ENCODE measurements around the gene GLIS1. TPM values are rescaled to one million over a fixed set of nuclear protein-coding genes. Genes with fewer than 3 reads are reported as not detected.

Gene GLIS1
- total RNA-seq, 1 donor, result 2.9 TPM

DNA sequence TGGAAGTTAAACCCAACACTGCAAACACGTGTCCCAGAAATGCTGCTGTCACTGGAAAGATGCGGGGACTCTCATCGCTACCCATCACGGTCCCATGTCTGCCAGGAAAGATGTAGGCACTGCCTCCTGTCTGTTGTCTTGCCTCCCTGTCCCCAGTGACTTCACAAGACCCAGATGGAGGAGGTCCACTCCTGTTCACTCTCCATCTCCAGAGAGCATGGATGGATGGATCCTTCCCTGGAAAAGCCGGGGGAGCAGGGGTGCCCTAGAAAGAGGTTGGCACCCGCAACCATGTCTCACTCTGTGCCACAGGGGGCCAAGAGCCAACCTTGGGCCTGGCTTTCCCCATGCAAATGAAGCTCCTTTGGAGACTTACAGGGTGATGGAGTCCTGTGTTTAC is 135.5 kb downstream of the GLIS1 start:
- no peak overlapping the region for H2AFZ ChIP-seq (ENCODE audit: low read length)
- peak; percentile 59 for DNase-seq (ENCODE audit: insufficient read length, low spot score, missing footprints)
- no peaks in the 10 kb centered on the region for H3K79me2 ChIP-seq (ENCODE audit: insufficient read depth, low read length)
- no peaks in the 10 kb centered on the region for H3K9me3 ChIP-seq (ENCODE audit: low read depth, low read length)
- peaks cover 53% of the 10 kb centered on the region for H4K20me1 ChIP-seq (ENCODE audit: insufficient read depth, low read length)
- TF ChIP-seq, protein P1, sequence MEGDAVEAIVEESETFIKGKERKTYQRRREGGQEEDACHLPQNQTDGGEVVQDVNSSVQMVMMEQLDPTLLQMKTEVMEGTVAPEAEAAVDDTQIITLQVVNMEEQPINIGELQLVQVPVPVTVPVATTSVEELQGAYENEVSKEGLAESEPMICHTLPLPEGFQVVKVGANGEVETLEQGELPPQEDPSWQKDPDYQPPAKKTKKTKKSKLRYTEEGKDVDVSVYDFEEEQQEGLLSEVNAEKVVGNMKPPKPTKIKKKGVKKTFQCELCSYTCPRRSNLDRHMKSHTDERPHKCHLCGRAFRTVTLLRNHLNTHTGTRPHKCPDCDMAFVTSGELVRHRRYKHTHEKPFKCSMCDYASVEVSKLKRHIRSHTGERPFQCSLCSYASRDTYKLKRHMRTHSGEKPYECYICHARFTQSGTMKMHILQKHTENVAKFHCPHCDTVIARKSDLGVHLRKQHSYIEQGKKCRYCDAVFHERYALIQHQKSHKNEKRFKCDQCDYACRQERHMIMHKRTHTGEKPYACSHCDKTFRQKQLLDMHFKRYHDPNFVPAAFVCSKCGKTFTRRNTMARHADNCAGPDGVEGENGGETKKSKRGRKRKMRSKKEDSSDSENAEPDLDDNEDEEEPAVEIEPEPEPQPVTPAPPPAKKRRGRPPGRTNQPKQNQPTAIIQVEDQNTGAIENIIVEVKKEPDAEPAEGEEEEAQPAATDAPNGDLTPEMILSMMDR (IDR thresholded peaks at IDR 0.05; ENCODE audit: extremely low read depth, low read depth, low read length), result no peak
- no peak overlapping the region for H3K4me3 ChIP-seq (ENCODE audit: insufficient read depth, low read length)
- no peaks in the 10 kb centered on the region for H3K4me1 ChIP-seq (ENCODE audit: insufficient read depth, low read length)
- H3K36me3 ChIP-seq (ENCODE audit: insufficient read depth, low read length), result no peaks in the 10 kb centered on the region
- no peak overlapping the region for H3K27ac ChIP-seq (ENCODE audit: low read depth, low read length)
- no peak overlapping the region for H3K4me2 ChIP-seq (ENCODE audit: insufficient read depth, low read length)
- H3K27me3 ChIP-seq (ENCODE audit: insufficient read depth, low read length), result no peaks in the 10 kb centered on the region

DNA sequence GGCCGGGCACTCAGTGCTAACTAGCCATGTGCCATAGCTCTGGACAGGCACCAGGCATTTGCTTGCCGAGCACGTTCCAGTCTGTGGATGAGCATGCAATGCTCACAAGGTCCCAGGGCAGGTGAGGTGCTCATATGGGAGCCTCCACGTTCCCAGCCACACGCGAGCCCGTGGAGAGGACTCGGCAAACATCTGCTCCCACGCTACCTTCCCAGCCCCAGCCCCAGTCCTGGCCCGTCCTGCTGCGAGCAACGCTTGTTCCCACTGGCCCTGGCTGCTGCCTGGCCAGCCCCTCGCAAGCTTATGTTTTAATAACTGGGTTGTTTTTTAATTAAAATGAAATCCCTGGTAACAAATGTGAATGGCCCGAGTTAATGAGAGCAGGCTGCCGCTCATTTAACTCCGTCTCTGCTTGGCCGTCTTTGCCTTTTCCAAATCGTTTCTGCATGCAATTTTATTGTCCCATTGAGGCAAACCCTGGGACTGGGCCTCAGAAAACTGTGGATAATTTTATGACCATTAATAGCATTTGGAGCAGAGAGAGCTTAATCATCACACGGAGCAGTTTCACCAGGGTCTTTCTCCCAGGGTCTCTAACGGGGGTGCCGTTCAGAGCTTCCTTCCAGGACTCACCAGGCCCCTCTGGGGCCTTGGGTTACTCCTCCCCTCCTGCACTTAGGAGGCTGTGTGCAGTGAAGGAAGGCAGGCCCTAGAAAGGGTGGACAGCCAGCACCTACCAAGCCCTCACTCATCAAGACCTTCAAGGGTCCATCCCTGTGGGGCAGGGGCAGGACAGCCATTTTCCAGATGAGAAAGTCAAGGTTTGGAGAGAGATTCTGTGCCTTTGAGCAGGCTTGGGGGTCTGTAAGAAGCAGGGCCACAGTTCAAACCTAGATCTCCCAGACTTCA is 136.8 kb downstream of the GLIS1 start:
- H3K9me3 ChIP-seq (ENCODE audit: low read depth, low read length), result no peaks in the 10 kb centered on the region
- no peaks in the 10 kb centered on the region for H3K4me1 ChIP-seq (ENCODE audit: insufficient read depth, low read length)
- peak; percentile 73 for DNase-seq (ENCODE audit: insufficient read length, low spot score, missing footprints)
- H3K4me3 ChIP-seq (ENCODE audit: insufficient read depth, low read length), result no peak overlapping the region
- TF ChIP-seq, protein P1 (IDR thresholded peaks at IDR 0.05; ENCODE audit: extremely low read depth, low read depth, low read length), result no peak
- no peaks in the 10 kb centered on the region for H3K79me2 ChIP-seq (ENCODE audit: insufficient read depth, low read length)
- no peak overlapping the region for H3K4me2 ChIP-seq (ENCODE audit: insufficient read depth, low read length)
- H4K20me1 ChIP-seq (ENCODE audit: insufficient read depth, low read length), result peaks cover 46% of the 10 kb centered on the region
- H3K27ac ChIP-seq (ENCODE audit: low read depth, low read length), result no peak overlapping the region
- no peaks in the 10 kb centered on the region for H3K27me3 ChIP-seq (ENCODE audit: insufficient read depth, low read length)
- H3K36me3 ChIP-seq (ENCODE audit: insufficient read depth, low read length), result no peaks in the 10 kb centered on the region
- H2AFZ ChIP-seq (ENCODE audit: low read length), result no peak overlapping the region

- no peak overlapping the region for H2AFZ ChIP-seq (ENCODE audit: low read length)
- no peaks in the 10 kb centered on the region for H3K36me3 ChIP-seq (ENCODE audit: insufficient read depth, low read length)
- H3K27ac ChIP-seq (ENCODE audit: low read depth, low read length), result no peak overlapping the region
- DNase-seq (ENCODE audit: insufficient read length, low spot score, missing footprints), result peak; percentile 63
- H3K4me2 ChIP-seq (ENCODE audit: insufficient read depth, low read length), result no peak overlapping the region
- H3K79me2 ChIP-seq (ENCODE audit: insufficient read depth, low read length), result no peaks in the 10 kb centered on the region
- TF ChIP-seq, protein P1 (IDR thresholded peaks at IDR 0.05; ENCODE audit: extremely low read depth, low read depth, low read length), result no peak
- no peak overlapping the region for H3K4me3 ChIP-seq (ENCODE audit: insufficient read depth, low read length)
- peaks cover 39% of the 10 kb centered on the region for H4K20me1 ChIP-seq (ENCODE audit: insufficient read depth, low read length)
- no peaks in the 10 kb centered on the region for H3K27me3 ChIP-seq (ENCODE audit: insufficient read depth, low read length)
- no peaks in the 10 kb centered on the region for H3K4me1 ChIP-seq (ENCODE audit: insufficient read depth, low read length)
- no peaks in the 10 kb centered on the region for H3K9me3 ChIP-seq (ENCODE audit: low read depth, low read length)
Measured at GRCh38 chr1:53601031-53601745, 137.8 kb downstream of the GLIS1 start.

DNA sequence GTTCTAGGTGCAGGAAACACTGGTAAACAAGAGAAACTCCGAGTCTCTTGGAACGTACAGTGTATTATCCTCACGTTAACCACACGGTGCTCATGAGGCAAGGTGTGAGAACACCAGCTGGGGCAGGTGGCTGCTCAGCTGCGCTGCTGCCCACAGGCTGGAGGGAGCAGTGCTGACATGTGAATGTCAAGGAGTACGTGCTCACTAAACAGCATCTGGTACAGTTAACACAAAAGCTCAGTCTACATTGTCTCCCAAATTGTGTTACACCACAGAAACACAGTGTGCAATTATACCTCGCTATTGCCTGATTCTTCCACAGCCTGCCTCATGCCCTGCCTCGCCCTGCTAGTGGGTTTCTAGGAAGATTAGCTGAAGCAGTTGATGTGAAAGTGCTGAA is 138.4 kb downstream of the GLIS1 start:
- Histone ChIP-seq H3K9me3 (ENCODE audit: low read depth, low read length) (no peaks in the 10 kb centered on the region), H3K4me2 (ENCODE audit: insufficient read depth, low read length) (no peak overlapping the region), H2AFZ (ENCODE audit: low read length) (no peak overlapping the region), H3K36me3 (ENCODE audit: insufficient read depth, low read length) (no peaks in the 10 kb centered on the region), H3K79me2 (ENCODE audit: insufficient read depth, low read length) (no peaks in the 10 kb centered on the region), H3K4me3 (ENCODE audit: insufficient read depth, low read length) (no peak overlapping the region), H3K27ac (ENCODE audit: low read depth, low read length) (no peak overlapping the region), H3K4me1 (ENCODE audit: insufficient read depth, low read length) (no peaks in the 10 kb centered on the region), H4K20me1 (ENCODE audit: insufficient read depth, low read length) (peaks cover 34% of the 10 kb centered on the region), H3K27me3 (ENCODE audit: insufficient read depth, low read length) (no peaks in the 10 kb centered on the region)
- peak; percentile 34 for DNase-seq (ENCODE audit: insufficient read length, low spot score, missing footprints)
- TF ChIP-seq, protein P1 (IDR thresholded peaks at IDR 0.05; ENCODE audit: extremely low read depth, low read depth, low read length), result no peak

Measured in osteoblast (primary cell).